K562 (cell line): ENCODE data around the gene SMARCD2. TPM values are rescaled to one million over a fixed set of nuclear protein-coding genes. Genes with fewer than 3 reads are reported as not detected.

ENCODE experiments used
- DMBX1 ChIP-seq: fragments of 250-450 bp; sonication (Bioruptor Pico); IDR thresholded peaks from 2 replicates; pipeline ENCODE4 v1.8.0; 2022; ENCODE audit warnings: inconsistent platforms, mild to moderate bottlenecking, moderate library complexity, borderline replicate concordance
- GMEB1 ChIP-seq: fragments of 250-450 bp; sonication (Bioruptor Pico); IDR thresholded peaks from 2 replicates; pipeline ENCODE4 v1.4.0; 2020; ENCODE audit warnings: mild to moderate bottlenecking
- MAFF ChIP-seq: IDR thresholded peaks from 2 replicates; pipeline ENCODE4 v1.6.1; 2012; ENCODE audit warnings: low read length, improper control_type of control experiment
- MITF ChIP-seq: IDR thresholded peaks from 2 replicates; pipeline ENCODE4 v1.6.1; 2014; ENCODE audit warnings: antibody characterized with exemption
- NR2F6 ChIP-seq: fragments of 450-650 bp; formaldehyde crosslinking; IDR thresholded peaks from 2 replicates; pipeline ENCODE4 v1.4.0; 2020; ENCODE audit warnings: mild to moderate bottlenecking
- NR4A1 ChIP-seq, 2 experiments: fragments of 250-450 bp in 1 of 2; fragments of 450-650 bp in 1 of 2; sonication (Bioruptor Pico) in 1 of 2; IDR thresholded peaks; 2 replicates each; pipeline versions ENCODE4 v1.4.0 to v1.6.1; 2016 to 2020; ENCODE audit warnings: mild to moderate bottlenecking in 2 of 2, missing compliant biosample characterization in 1 of 2, missing genetic modification characterization in 1 of 2, moderate library complexity in 1 of 2
- SMARCA5 ChIP-seq: fragments of 450-650 bp; IDR thresholded peaks from 2 replicates; pipeline ENCODE4 v1.6.1; 2016
- TAF9B ChIP-seq: fragments of 450-650 bp; IDR thresholded peaks from 2 replicates; pipeline ENCODE4 v1.6.1; 2018; ENCODE audit warnings: mild to moderate bottlenecking; ENCODE audit not compliant: partially characterized antibody
- WHSC1 ChIP-seq: IDR thresholded peaks from one replicate; pipeline ENCODE4 v1.6.1; 2012; ENCODE audit warnings: low read length, control low read depth, inconsistent platforms
- ZBTB9 ChIP-seq: fragments of 450-650 bp; formaldehyde crosslinking; IDR thresholded peaks from 2 replicates; pipeline ENCODE4 v1.4.0; 2020; ENCODE audit warnings: mild to moderate bottlenecking, moderate library complexity
- ZC3H8 ChIP-seq: fragments of 450-650 bp; IDR thresholded peaks from 2 replicates; pipeline ENCODE4 v1.6.1; 2017
- ZNF280A ChIP-seq: fragments of 450-650 bp; IDR thresholded peaks from 2 replicates; pipeline ENCODE4 v1.6.1; 2018; ENCODE audit warnings: mild to moderate bottlenecking, low read depth; ENCODE audit not compliant: partially characterized antibody
- ZNF445 ChIP-seq: fragments of 250-450 bp; sonication (Bioruptor Pico); IDR thresholded peaks from 2 replicates; pipeline ENCODE4 v1.4.0; 2020; ENCODE audit warnings: low read depth, mild to moderate bottlenecking, moderate library complexity
- ZNF512 ChIP-seq: IDR thresholded peaks from 2 replicates; pipeline ENCODE4 v1.6.1; 2016; ENCODE audit warnings: missing genetic modification characterization, missing compliant biosample characterization
- ZNF551 ChIP-seq: fragments of 250-450 bp; sonication (Bioruptor Pico); IDR thresholded peaks from 2 replicates; pipeline ENCODE4 v1.5.0; 2021; ENCODE audit warnings: mild to moderate bottlenecking, moderate library complexity
- ZNF75A ChIP-seq: fragments of 450-650 bp; formaldehyde crosslinking; IDR thresholded peaks from 2 replicates; pipeline ENCODE4 v1.4.0; 2020; ENCODE audit warnings: mild to moderate bottlenecking
- polyA plus RNA-seq, 8 experiments: library from polyadenylated mRNA; depleted of rRNA in 4 of 8; stranded (reverse) in 5 of 8; unstranded in 3 of 8; fragments of >200 nt; fragmentation: Nextera tagmentation in 2 of 8; fragmentation: Illumina TruSeq in 1 of 8; extraction: Ambion mirVana in 2 of 8; extraction: Trizol in 1 of 8; gene quantifications; 2 replicates each; pipeline versions ENCODE4 v1.2.1 to v1.2.3, GENCODE V29; 2011 to 2014; ENCODE audit warnings: inconsistent platforms in 1 of 8, missing spikeins in 1 of 8
- total RNA-seq, 7 experiments: library from RNA; depleted of rRNA in 6 of 7; stranded (reverse); fragments of >200 nt in 6 of 7; fragmentation: Illumina TruSeq in 2 of 7; extraction: Trizol in 2 of 7; gene quantifications; 2 replicates each; pipeline versions ENCODE4 v1.2.1 to v1.2.3, GENCODE V29; 2011 to 2021; ENCODE audit warnings: low replicate concordance in 1 of 7

Gene SMARCD2
- total and polyA plus RNA-seq, 9 of the 15 experiments (the other 6 are each of a cell fraction or from before 2014, with no cell fraction given), result 1.7 to 114 (median 90.3) TPM

GRCh38 chr17:63842540-63843386, at the start of gene SMARCD2 (continued):
- TF ChIP-seq ZNF75A (no peak), WHSC1 (no peak), MAFF (no peak), NR2F6 (CRISPR knock-in tag) (peak; percentile 80), DMBX1 (CRISPR knock-in tag) (peak; percentile 75; the same call in 1 of the 2 replicates), ZNF280A (no peak), ZNF551 (no peak), GMEB1 (CRISPR knock-in tag) (peak; percentile 79), ZC3H8 (no peak), TAF9B (no peak), NR4A1 (CRISPR knock-in tag; IDR thresholded peaks at IDR 0.05) (peak; percentile 57; the same call in 1 of the 2 replicates), NR4A1 (tag; IDR thresholded peaks at IDR 0.05) (peak; percentile 76), ZBTB9 (CRISPR knock-in tag) (peak; percentile 57; the same call in 1 of the 2 replicates), ZNF445 (CRISPR knock-in tag) (no peak), ZNF512 (tag) (no peak), SMARCA5 (no peak), MITF (no peak)
